Vagina (tissue), 2 donors: ENCODE measurements around the gene LSM4. TPM values are rescaled to one million over a fixed set of nuclear protein-coding genes. Genes with fewer than 3 reads are reported as not detected.

Experiments
- DNase-seq, 2 donors: peaks; one replicate each; pipeline ENCODE4 v3.0.0-alpha.2; 2017; ENCODE audit errors: extremely low spot score in 2 of 2
- H3K27ac ChIP-seq: fragments of 200-600 bp; sonication (generic); one replicate; pipeline ENCODE4 v1.5.1; 2019
- H3K27me3 ChIP-seq: fragments of 200-600 bp; sonication (generic); one replicate; pipeline ENCODE4 v1.5.1; 2019
- H3K36me3 ChIP-seq, 2 donors: fragments of 200-600 bp; sonication (generic); one replicate each; pipeline ENCODE4 v1.5.1; 2017 to 2019
- H3K4me1 ChIP-seq: fragments of 200-600 bp; sonication (generic); one replicate; pipeline ENCODE4 v1.5.1; 2019
- H3K4me3 ChIP-seq, 2 donors: fragments of 200-600 bp; sonication (generic); 1 replicate in 1 of 2; 2 replicates in 1 of 2; pipeline ENCODE4 v1.5.1; 2016 to 2019
- H3K9me3 ChIP-seq: fragments of 200-600 bp; sonication (generic); one replicate; pipeline ENCODE4 v1.5.1; 2019
- CTCF ChIP-seq, 3 experiments: fragments of 450-650 bp in 2 of 3; fragments of 200-600 bp in 1 of 3; sonication (generic) in 1 of 3; IDR thresholded peaks; one replicate each; pipeline ENCODE4 v1.5.1; 2017 to 2019; ENCODE audit warnings: antibody characterized with exemption in 3 of 3, mild to moderate bottlenecking in 2 of 3, moderate library complexity in 2 of 3
- POLR2A ChIP-seq, 2 donors: fragments of 450-650 bp; IDR thresholded peaks; one replicate each; pipeline ENCODE4 v1.6.1; 2017; ENCODE audit warnings: antibody characterized with exemption in 2 of 2, mild to moderate bottlenecking in 2 of 2, moderate library complexity in 2 of 2
- POLR2AphosphoS5 ChIP-seq, 2 donors: sonication (generic); formaldehyde crosslinking; IDR thresholded peaks; one replicate each; pipeline ENCODE4 v1.9.0; 2017; ENCODE audit warnings: antibody characterized with exemption in 2 of 2, mild to moderate bottlenecking in 2 of 2, low read depth in 1 of 2; ENCODE audit not compliant: insufficient read depth in 1 of 2
- intact Hi-C: fragments of 100-400 bp; cut with DNase I; formaldehyde crosslinking; loops from one replicate; pipeline ENCODE4 v1.15.1; 2023
- total RNA-seq: library from RNA; depleted of rRNA; stranded (reverse); fragments of >200 nt; gene quantifications from one replicate; pipeline ENCODE4 v1.2.3, GENCODE V29; 2016

The LSM4 gene
- total RNA-seq, 1 donor from 2014 or later: 54.3 TPM

GRCh38 chr19:18262917-18263316, 60.0 kb downstream of the LSM4 start:
- Histone ChIP-seq H3K4me3 (no peak overlapping the region), H3K36me3 (peaks cover 0 to 29% of the 10 kb centered on the region in 2 donors), H3K27me3 (no peaks in the 10 kb centered on the region), H3K9me3 (no peaks in the 10 kb centered on the region), H3K4me1 (no peaks in the 10 kb centered on the region), H3K27ac (no peak overlapping the region)
- intact Hi-C loops: no loop called here
- DNase-seq: no peak
- no peak for TF ChIP-seq POLR2A (IDR thresholded peaks at IDR 0.05)
- no peak for TF ChIP-seq POLR2AphosphoS5 (IDR thresholded peaks at IDR 0.05; ENCODE audit: insufficient read depth in 1 of 2, low read depth in 1 of 2)
- no peak for TF ChIP-seq CTCF (IDR thresholded peaks at IDR 0.05)

- Histone ChIP-seq H3K4me1 (no peaks in the 10 kb centered on the region), H3K27ac (no peak overlapping the region), H3K4me3 (no peak overlapping the region), H3K9me3 (no peaks in the 10 kb centered on the region), H3K27me3 (no peaks in the 10 kb centered on the region), H3K36me3 (peaks cover 0 to 25% of the 10 kb centered on the region in 2 donors)
- TF ChIP-seq CTCF (IDR thresholded peaks at IDR 0.05): no peak
- intact Hi-C loops: no loop called here
- no peak for DNase-seq
Observed at GRCh38 chr19:18262144-18262543, 60.7 kb downstream of the LSM4 start.

GRCh38 chr19:18261474-18261873, 61.4 kb downstream of the LSM4 start:
- H3K27ac ChIP-seq: no peak overlapping the region
- peaks cover 0 to 18% of the 10 kb centered on the region in 2 donors for H3K36me3 ChIP-seq
- TF ChIP-seq POLR2A (IDR thresholded peaks at IDR 0.05): no peak
- TF ChIP-seq CTCF (IDR thresholded peaks at IDR 0.05): no peak
- TF ChIP-seq POLR2AphosphoS5 (IDR thresholded peaks at IDR 0.05; ENCODE audit: insufficient read depth in 1 of 2, low read depth in 1 of 2): no peak
- H3K9me3 ChIP-seq: no peaks in the 10 kb centered on the region
- no peak overlapping the region for H3K4me3 ChIP-seq
- H3K4me1 ChIP-seq: no peaks in the 10 kb centered on the region
- no peak for DNase-seq
- no peaks in the 10 kb centered on the region for H3K27me3 ChIP-seq
- intact Hi-C loops: no loop called here

- H3K9me3 ChIP-seq: no peaks in the 10 kb centered on the region
- intact Hi-C loops: loop anchor here (10.0 kb wide), 1 partner anchor 55 kb away; the partner anchor contains the start of gene RAB3A
- H3K27ac ChIP-seq: no peak overlapping the region
- peaks cover 0 to 5% of the 10 kb centered on the region in 2 donors for H3K36me3 ChIP-seq
- H3K4me3 ChIP-seq: no peak overlapping the region
- no peaks in the 10 kb centered on the region for H3K4me1 ChIP-seq
- TF ChIP-seq POLR2AphosphoS5 (IDR thresholded peaks at IDR 0.05; ENCODE audit: insufficient read depth in 1 of 2, low read depth in 1 of 2): no peak
- no peak for TF ChIP-seq POLR2A (IDR thresholded peaks at IDR 0.05)
- no peak for TF ChIP-seq CTCF (IDR thresholded peaks at IDR 0.05)
- no peaks in the 10 kb centered on the region for H3K27me3 ChIP-seq
- DNase-seq: no peak
Observed at GRCh38 chr19:18259893-18260292, 63.0 kb downstream of the LSM4 start.

- Histone ChIP-seq H3K36me3 (no peaks in the 10 kb centered on the region), H3K9me3 (no peaks in the 10 kb centered on the region), H3K27me3 (no peaks in the 10 kb centered on the region), H3K27ac (no peak overlapping the region), H3K4me1 (no peaks in the 10 kb centered on the region), H3K4me3 (no peak overlapping the region)
- TF ChIP-seq POLR2AphosphoS5 (IDR thresholded peaks at IDR 0.05; ENCODE audit: insufficient read depth in 1 of 2, low read depth in 1 of 2) (no peak), CTCF (IDR thresholded peaks at IDR 0.05) (no peak), POLR2A (IDR thresholded peaks at IDR 0.05) (no peak)
- intact Hi-C loops: loop anchor here (10.0 kb wide), 1 partner anchor 53 kb away; the partner anchor contains the start of gene RAB3A
- no peak for DNase-seq
Observed at GRCh38 chr19:18257503-18258470, 65.1 kb downstream of the LSM4 start.
